Pons (tissue), 1 donor: ENCODE data around the gene TSPAN9.
A peak's percentile ranks its signal among the peaks of the same experiment; 100 is the strongest.

Source experiments
- DNase-seq: peaks from one replicate; pipeline ENCODE4 v3.0.0-alpha.2; 2016; ENCODE audit warnings: low spot score

Gene TSPAN9

DNA sequence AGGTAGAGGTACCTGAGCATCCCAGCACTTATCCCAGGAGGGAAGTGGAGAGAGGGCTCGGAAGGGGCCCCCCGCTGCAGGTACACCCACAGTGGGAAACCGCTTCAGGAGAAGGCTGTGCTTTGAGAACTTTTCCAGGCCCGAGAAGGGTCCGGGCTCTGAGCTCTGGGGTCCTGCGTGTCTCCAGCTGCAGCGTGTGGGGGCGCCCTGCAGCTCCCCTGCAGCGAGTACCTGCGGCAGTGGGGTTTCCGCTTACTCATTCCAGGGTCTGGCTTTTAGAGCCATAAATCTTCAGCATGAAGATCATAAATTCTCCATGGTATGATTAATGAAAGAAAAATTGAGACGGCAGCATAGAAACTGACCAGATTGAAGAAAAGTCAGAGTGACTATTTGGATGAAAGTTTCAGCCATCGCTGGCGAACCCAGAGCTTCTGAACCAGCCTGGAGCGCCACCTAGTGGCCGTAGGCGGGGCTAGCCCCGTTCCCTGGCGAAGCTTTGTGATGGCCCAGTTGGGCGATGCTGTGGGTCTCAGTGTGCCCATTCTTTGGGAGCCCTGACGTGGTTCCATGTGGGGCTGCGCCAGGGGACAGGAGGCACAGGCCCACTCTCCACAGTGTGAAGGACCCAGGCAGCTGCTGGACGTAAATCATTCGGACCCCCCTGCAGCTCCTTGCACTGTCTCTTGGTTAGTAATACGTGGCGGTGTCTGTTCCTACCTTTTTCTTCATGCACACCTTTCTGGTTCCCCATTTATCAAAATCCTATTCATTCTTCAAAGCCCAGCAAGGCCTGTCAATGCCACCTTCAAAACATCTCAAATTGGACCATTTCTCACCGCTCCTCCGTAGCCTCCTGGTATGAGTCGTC, 198.2 kb downstream of the TSPAN9 start:
- DNase-seq: peak; percentile 35

DNA sequence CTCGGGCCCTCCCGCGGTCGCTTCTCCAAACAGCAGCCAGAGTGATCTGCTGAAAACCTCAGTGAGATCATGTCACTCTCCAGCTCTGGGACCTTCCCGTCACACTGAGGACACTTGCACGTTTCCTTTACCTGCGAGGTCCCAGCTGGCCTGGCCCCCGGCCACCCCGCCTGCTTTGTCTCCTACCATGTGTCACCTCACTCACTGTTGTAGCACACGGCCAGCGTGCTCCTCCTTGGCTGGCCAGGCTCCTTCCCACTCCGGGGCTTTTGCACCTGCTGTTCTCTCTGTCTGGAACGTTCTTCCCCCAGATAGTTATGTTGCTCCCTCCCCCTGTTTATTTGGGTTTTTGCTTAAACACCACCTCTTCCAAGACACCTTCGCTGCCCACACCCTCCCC, 199.0 kb downstream of the TSPAN9 start:
- no peak for DNase-seq

DNA sequence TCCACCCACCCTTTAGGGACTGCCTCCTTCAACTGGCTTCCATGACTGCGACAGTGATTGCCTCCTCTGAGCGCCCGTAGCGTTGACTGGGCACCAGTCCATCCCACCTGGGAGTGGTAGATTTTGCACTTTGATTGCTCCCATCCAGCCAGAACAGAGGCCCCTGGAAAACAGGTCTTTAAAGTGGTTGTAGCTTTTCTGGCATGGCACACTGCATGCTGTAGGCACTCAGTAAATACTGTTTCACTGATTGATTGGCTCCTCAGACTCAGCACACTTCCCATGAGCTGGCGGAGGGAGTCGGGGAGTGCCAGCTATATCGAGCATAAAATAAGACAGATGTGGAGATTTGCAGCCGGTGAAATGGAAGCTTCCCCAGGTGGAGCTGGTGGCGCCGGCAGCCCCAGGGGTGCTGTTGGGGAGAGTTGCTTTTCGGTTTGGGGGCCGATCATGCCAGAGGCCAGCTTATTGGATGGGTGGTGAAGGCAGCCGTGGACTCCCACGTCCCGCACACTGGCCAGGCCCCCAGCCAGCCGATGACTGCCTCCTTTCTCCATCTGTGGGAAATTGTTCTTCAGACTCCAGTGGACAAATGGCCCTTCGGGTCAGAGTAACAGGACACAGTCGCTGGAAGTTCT, 200.2 kb downstream of the TSPAN9 start:
- no peak for DNase-seq

- no peak for DNase-seq
Measured at GRCh38 chr12:3278681-3279414, 201.7 kb downstream of the TSPAN9 start.

DNA sequence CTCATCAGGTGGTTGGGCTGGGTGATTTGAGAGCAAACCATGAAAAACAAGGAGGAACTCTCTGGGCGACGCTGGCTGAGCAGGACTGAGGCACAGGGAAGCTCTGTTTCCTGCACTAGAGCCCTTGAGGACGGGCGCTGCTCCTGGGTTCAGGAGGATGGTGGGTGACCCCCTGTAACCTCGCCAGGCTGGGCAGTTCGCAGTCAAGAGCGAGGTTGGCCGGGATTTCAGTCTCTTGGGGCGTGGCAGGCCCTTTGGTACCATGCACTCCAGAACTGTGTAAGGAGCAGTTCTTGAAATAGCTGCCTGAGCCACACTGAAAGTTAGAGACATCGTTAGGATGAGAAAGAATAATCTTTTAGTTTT, 202.2 kb downstream of the TSPAN9 start:
- no peak for DNase-seq

DNA sequence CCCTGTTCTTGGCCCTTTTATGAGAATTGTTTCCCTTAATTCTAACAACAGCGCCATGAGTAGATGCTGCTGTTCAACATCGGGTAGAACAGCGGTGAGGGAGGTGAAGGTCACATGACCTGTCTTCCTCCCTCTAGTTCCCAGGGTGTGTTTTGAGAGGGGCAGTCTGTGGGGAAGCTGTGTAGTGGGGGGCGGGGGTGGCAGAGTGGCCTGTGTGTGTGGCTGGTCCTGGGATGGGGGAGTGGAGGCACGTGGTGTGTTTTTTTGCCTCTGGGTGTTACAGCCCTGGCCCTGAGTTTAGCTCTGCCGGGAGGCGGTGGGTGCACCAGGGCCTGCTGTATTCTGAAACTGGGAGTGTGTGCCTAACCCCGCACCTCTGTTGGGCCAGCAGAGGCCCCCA, 202.7 kb downstream of the TSPAN9 start:
- DNase-seq: no peak

DNA sequence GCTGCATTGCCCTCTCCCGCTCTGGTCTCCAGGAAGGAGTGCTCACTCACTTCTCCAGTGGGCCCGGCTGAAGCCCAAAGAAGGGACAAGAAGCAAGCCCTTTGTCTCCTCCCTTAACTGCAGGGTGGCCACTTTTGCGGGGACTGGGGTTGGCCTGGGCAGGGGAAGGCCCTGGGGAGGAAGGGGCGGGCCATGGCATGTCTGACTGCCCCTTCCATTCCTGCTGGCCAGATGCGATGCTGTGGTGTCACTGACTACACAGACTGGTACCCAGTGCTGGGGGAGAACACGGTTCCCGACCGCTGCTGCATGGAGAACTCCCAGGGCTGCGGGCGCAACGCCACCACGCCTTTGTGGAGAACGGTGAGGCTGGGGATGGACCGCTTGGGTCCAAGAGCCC, 203.8 kb downstream of the TSPAN9 start:
- no peak for DNase-seq

DNA sequence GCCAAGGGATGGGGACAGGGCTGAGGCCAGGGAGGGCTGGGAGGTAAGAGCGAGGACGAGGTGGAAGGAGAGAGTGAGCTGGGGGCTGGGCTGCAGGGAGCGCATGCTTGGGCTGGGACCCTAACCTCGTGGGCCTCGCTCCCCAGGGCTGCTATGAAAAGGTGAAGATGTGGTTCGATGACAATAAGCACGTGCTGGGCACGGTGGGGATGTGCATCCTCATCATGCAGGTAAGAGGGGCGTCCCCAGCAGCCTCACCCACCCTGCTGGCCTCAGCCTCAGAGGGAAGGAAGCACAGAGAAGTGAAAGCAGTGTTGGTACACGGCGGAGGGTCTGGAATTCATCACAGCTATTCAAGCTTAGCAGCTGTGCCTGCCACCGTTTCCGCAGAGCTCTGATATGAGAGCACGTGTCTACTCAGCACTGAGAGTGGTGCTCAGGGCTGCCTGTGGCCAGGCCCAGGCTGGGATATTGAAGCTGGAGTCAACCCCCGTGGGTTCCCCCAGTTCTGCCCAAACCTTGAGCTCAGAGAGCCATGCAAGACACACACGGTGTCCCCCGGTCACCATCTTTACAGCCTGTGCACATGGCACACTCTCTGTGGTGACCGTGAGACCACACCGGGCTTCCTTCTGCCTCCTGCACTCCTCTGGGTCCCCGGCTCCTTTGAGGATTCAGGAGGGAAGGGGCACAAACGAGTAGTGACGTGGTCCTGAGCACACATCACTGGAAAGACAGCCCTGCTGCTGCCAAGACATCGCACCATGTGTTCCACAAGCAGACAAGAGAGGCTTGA, 204.6 kb downstream of the TSPAN9 start:
- DNase-seq: no peak

DNA sequence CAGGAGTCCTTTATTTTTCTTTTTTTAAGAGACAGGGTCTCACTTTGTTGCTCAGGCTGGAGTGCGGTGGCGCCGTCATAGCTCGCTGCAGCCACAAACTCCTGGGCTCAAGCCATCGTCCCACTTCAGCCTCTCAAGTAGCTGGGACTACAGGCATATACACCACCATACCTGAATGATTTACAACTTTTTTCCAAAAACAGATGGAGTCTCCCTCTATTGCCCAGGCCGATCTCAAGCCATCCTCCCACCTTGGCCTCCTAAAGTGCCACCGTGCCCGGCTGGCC, 205.1 kb downstream of the TSPAN9 start:
- no peak for DNase-seq

DNA sequence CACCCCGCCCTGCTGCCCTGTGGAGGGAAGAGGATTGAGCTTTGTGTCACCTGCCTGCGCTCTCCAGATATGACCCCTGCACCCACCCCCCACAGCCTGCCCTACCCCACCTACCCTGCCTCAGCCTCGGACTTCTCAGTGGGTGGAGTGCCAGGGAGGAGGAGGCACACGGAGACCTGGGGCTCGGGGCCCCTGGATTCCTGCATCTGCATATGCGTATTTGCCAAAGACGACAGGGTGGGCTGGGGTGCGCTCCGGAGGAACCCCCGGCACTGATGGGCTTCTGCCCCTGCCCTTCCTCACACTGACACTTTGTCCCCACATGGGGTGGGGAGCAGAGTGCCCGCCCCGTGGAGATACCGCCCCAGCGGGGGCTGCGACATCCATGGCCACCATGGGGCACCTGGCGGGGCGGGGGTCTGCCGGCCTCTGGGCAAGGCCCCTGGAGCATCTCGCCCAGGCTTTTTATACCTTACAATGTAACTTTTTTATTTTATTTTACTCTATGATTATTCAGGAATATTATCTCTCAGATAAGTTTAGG, 206.0 kb downstream of the TSPAN9 start:
- DNase-seq: no peak

DNA sequence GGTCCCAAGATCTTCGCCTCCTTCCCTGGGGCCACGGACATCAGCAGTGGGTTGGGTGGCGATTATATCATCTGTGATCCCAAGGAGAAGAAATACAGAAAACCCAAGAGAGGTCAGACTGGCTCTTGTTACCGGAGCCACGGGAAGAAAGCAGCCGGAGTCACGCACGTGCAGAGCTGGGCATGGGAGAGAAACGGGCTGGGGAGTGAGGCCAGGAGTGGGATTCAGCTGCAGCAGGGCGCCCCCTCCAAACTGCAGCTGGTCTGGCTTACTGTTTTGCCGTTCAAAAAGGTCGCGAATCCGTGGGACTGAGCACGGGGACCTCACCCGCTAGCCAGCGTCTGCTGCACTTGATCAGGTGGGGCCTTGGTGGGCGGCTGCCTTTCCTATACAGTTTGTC, 207.2 kb downstream of the TSPAN9 start:
- DNase-seq: no peak

- no peak for DNase-seq
Measured at GRCh38 chr12:3285570-3285969, 208.4 kb downstream of the TSPAN9 start.

DNA sequence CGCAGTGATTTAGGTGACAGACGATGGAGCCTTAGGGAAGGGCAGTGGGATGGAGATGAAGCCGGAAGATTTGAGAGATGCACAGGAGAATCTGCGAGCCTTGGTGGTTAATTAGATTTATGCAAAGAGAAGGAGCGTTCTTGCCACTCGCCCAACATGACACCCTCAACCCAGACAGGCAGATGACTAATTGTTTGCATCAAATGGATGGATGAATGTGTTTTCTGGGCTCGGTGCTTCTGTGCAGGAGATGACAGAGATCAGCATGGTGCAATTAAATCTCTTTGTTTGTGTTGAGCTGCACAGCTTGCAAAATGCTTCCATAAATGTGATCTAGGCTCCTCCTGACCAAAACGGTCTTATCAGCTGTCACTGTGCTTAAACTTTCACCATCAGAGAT, 211.5 kb downstream of the TSPAN9 start:
- no peak for DNase-seq

- DNase-seq: no peak
Measured at GRCh38 chr12:3289702-3290101, 212.5 kb downstream of the TSPAN9 start.

DNA sequence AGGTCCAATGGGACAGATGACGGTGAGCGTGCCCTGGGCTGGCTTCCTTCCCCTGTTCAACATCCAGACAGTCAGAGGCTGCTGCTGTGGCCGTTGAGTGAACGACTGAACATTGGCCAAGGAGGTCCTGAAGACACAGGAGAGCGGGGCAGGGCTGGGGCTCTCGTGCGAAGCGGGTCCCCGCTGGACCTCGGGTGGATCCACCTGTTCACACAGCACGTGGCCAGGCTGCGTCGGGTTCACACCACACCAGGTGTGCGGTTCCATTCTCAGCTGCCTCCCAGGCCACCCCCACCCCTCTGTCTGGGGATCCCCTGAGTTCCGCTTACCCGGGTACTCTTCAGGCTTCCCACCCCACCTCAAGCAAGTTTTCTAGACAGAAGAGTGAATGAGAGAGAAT, 214.8 kb downstream of the TSPAN9 start:
- DNase-seq: no peak

GRCh38 chr12:3292677-3293412, 215.7 kb downstream of the TSPAN9 start:
- no peak for DNase-seq

- DNase-seq: no peak
Measured at GRCh38 chr12:3293446-3294161, 216.4 kb downstream of the TSPAN9 start.

DNA sequence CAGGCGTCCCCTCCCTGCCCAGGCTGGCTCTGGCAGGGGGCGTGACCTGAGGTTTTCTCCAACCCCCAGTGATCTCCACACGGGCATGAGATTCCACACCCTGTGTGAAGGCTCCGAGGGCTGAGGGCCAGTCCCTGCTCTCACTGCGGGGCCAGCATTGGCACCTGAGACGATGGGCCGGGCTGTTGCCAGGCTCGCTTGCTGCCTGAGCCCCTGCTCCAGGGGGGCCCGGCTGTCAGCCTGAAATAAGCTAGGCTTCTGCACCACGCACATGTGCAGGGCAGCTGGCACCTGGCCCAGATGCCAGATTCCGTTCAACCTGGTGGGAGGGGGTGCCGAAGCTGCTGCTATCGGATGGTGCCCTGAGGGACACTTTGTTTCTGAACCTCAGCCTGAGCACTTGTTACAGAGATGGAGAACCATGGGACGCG, 217.3 kb downstream of the TSPAN9 start:
- no peak for DNase-seq

- DNase-seq: no peak
Measured at GRCh38 chr12:3295225-3295624, 218.0 kb downstream of the TSPAN9 start.

DNA sequence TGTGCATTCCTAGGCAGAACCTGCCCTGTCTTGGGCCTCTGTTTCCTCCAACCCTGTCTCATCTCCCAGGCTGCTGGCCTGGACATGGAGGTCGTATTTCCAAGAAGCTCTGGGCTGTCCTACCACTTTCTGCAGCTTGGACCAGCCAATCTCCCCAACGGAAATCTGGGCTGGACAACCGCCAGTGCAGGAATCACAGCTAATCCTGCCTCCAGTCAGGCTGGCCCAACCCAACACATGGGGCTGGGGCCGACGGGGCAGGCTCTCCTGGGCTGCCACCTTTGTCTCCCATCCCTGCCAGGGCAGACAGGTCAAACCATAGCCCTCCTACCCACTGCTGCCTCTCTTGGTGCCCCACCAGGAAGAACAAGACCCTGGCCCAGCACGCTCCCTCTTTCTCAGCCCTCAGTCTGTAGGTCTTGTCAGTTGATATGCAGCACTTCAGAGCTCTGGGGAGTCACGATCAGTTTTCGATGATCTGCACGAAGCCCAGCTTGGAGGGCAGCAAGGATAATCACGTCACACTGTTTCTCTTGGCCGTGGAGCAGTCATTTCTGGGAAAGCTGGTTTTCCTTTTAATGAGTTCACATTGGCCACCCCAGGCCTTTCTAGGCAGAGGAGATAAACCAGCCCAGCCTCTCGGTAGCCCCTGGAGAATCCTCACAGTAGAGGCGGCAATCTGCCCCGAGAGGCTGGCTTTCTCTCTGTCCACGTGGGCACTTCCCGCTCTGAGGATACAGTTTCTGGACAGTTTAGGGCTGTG, 218.6 kb downstream of the TSPAN9 start:
- no peak for DNase-seq
